ENCODE results near the gene EPB41L1.

EPB41L1 gene

GRCh38 chr20:36114707-36115106, 39.8 kb upstream of the EPB41L1 start:
- Histone ChIP-seq H3K9ac (ENCODE audit: low read length) (no peak overlapping the region), H3K4me3 (ENCODE audit: low read depth, low read length) (no peak overlapping the region), H3K9me3 (ENCODE audit: control insufficient read depth, insufficient read depth, low read depth, low read length) (no peaks in the 10 kb centered on the region), H3K27ac (ENCODE audit: low read depth, low read length) (no peak overlapping the region), H3K36me3 (ENCODE audit: control insufficient read depth, insufficient read depth, low read length) (no peaks in the 10 kb centered on the region), H3K27me3 (ENCODE audit: control insufficient read depth, insufficient read depth, low read length) (no peaks in the 10 kb centered on the region), H3K4me1 (ENCODE audit: control insufficient read depth, insufficient read depth, low read length) (peaks cover 16% of the 10 kb centered on the region)

DNA sequence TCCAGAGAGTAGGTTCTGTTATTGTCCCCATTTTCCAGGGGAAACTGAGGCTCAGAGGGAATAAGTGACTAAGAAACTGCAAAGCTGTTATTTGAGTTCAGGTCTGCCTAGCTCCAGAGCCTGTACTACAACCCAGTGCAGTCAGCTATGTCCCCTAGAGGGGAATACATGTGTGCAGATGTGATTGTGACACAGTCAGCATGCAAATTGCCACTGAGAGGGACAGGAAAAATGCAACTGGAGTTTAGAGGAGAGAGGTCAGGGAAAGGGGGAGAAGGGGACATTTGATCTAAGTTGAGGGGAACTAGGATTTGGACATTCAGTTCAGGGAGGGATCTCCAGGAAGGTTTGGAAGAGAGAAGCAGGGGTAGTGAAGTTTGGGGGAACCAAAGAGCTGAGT, 38.6 kb upstream of the EPB41L1 start:
- Histone ChIP-seq H3K4me3 (ENCODE audit: low read depth, low read length) (no peak overlapping the region), H3K9me3 (ENCODE audit: control insufficient read depth, insufficient read depth, low read depth, low read length) (no peaks in the 10 kb centered on the region), H3K36me3 (ENCODE audit: control insufficient read depth, insufficient read depth, low read length) (no peaks in the 10 kb centered on the region), H3K27me3 (ENCODE audit: control insufficient read depth, insufficient read depth, low read length) (no peaks in the 10 kb centered on the region), H3K4me1 (ENCODE audit: control insufficient read depth, insufficient read depth, low read length) (peaks cover 16% of the 10 kb centered on the region), H3K9ac (ENCODE audit: low read length) (no peak overlapping the region), H3K27ac (ENCODE audit: low read depth, low read length) (no peak overlapping the region)

GRCh38 chr20:36116807-36117441, 37.6 kb upstream of the EPB41L1 start:
- H3K27me3 ChIP-seq (ENCODE audit: control insufficient read depth, insufficient read depth, low read length): no peaks in the 10 kb centered on the region
- no peaks in the 10 kb centered on the region for H3K36me3 ChIP-seq (ENCODE audit: control insufficient read depth, insufficient read depth, low read length)
- no peak overlapping the region for H3K9ac ChIP-seq (ENCODE audit: low read length)
- peaks cover 16% of the 10 kb centered on the region for H3K4me1 ChIP-seq (ENCODE audit: control insufficient read depth, insufficient read depth, low read length)
- H3K4me3 ChIP-seq (ENCODE audit: low read depth, low read length): no peak overlapping the region
- no peaks in the 10 kb centered on the region for H3K9me3 ChIP-seq (ENCODE audit: control insufficient read depth, insufficient read depth, low read depth, low read length)
- H3K27ac ChIP-seq (ENCODE audit: low read depth, low read length): no peak overlapping the region

DNA sequence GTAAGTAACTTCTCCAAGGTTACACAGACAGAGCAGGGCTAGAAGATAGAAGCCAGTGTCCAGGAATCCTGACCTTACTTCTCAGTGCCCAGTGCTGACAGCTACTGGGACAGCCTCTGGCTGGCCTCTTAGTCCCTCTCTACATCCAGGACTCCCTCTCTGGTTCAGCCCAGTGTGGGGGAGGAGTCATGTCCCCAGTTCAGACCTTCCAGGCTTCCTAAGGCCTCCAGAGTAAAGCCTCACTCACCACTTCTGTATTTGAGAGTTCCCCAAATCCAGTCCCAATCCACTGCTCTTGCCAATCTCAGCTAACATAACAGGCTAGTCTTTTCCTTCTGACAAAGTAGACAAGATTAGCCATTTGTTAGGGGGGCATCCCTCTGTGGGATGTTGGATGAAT, 36.9 kb upstream of the EPB41L1 start:
- Histone ChIP-seq H3K9me3 (ENCODE audit: control insufficient read depth, insufficient read depth, low read depth, low read length) (no peaks in the 10 kb centered on the region), H3K4me1 (ENCODE audit: control insufficient read depth, insufficient read depth, low read length) (peaks cover 9% of the 10 kb centered on the region), H3K9ac (ENCODE audit: low read length) (no peak overlapping the region), H3K27me3 (ENCODE audit: control insufficient read depth, insufficient read depth, low read length) (no peaks in the 10 kb centered on the region), H3K36me3 (ENCODE audit: control insufficient read depth, insufficient read depth, low read length) (no peaks in the 10 kb centered on the region), H3K27ac (ENCODE audit: low read depth, low read length) (no peak overlapping the region), H3K4me3 (ENCODE audit: low read depth, low read length) (no peak overlapping the region)

DNA sequence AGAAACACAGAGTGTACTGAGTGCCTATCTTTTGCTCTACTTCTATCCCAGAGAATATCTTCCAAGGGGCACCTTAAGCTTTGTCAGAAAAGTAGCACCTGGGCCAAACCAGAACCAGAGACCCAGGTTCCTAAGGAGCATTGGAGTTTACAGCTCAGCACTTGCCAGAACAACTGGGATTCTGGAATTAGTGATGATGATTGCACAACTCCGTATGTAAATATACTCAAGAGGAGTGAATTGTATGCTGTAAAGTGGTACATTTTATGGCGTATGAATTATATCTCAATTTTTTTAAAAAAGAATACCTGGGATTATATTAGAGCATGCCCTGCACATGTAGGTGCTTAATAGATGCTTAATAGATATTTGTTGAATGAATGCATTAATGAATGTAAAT, 36.2 kb upstream of the EPB41L1 start:
- no peak overlapping the region for H3K4me3 ChIP-seq (ENCODE audit: low read depth, low read length)
- H3K27ac ChIP-seq (ENCODE audit: low read depth, low read length): no peak overlapping the region
- H3K4me1 ChIP-seq (ENCODE audit: control insufficient read depth, insufficient read depth, low read length): peaks cover 7% of the 10 kb centered on the region
- H3K27me3 ChIP-seq (ENCODE audit: control insufficient read depth, insufficient read depth, low read length): no peaks in the 10 kb centered on the region
- H3K9me3 ChIP-seq (ENCODE audit: control insufficient read depth, insufficient read depth, low read depth, low read length): no peaks in the 10 kb centered on the region
- H3K36me3 ChIP-seq (ENCODE audit: control insufficient read depth, insufficient read depth, low read length): no peaks in the 10 kb centered on the region
- H3K9ac ChIP-seq (ENCODE audit: low read length): no peak overlapping the region

GRCh38 chr20:36119537-36119936, 35.0 kb upstream of the EPB41L1 start:
- H3K9ac ChIP-seq (ENCODE audit: low read length): no peak overlapping the region
- H3K4me3 ChIP-seq (ENCODE audit: low read depth, low read length): no peak overlapping the region
- H3K36me3 ChIP-seq (ENCODE audit: control insufficient read depth, insufficient read depth, low read length): no peaks in the 10 kb centered on the region
- no peak overlapping the region for H3K27ac ChIP-seq (ENCODE audit: low read depth, low read length)
- no peaks in the 10 kb centered on the region for H3K27me3 ChIP-seq (ENCODE audit: control insufficient read depth, insufficient read depth, low read length)
- no peaks in the 10 kb centered on the region for H3K4me1 ChIP-seq (ENCODE audit: control insufficient read depth, insufficient read depth, low read length)
- H3K9me3 ChIP-seq (ENCODE audit: control insufficient read depth, insufficient read depth, low read depth, low read length): no peaks in the 10 kb centered on the region

- no peaks in the 10 kb centered on the region for H3K4me1 ChIP-seq (ENCODE audit: control insufficient read depth, insufficient read depth, low read length)
- H3K9ac ChIP-seq (ENCODE audit: low read length): no peak overlapping the region
- H3K27ac ChIP-seq (ENCODE audit: low read depth, low read length): no peak overlapping the region
- no peaks in the 10 kb centered on the region for H3K9me3 ChIP-seq (ENCODE audit: control insufficient read depth, insufficient read depth, low read depth, low read length)
- H3K4me3 ChIP-seq (ENCODE audit: low read depth, low read length): no peak overlapping the region
- H3K27me3 ChIP-seq (ENCODE audit: control insufficient read depth, insufficient read depth, low read length): no peaks in the 10 kb centered on the region
- H3K36me3 ChIP-seq (ENCODE audit: control insufficient read depth, insufficient read depth, low read length): no peaks in the 10 kb centered on the region
Measured at GRCh38 chr20:36120241-36120640, 34.3 kb upstream of the EPB41L1 start.

DNA sequence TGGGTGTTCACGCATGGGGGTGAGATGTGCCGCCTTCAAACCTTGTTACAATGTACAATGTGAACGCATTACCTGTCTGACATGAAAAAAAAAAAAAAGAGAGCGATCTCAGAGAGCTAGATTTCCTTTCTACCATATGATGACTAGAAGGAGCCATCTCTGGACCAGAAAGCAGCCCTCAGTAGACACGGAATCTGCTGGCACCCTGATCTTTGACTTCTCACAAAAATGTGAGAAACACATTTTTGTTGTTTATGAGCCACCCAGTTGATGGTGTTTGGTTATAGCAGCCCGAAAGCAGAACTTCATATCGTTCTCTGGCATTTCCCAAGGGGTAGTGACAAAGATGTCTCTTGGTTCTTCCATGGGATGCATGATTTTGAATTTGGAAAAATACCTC, 33.5 kb upstream of the EPB41L1 start:
- Histone ChIP-seq H3K27ac (ENCODE audit: low read depth, low read length) (no peak overlapping the region), H3K9ac (ENCODE audit: low read length) (no peak overlapping the region), H3K27me3 (ENCODE audit: control insufficient read depth, insufficient read depth, low read length) (no peaks in the 10 kb centered on the region)

GRCh38 chr20:36121981-36122930, 32.3 kb upstream of the EPB41L1 start:
- no peaks in the 10 kb centered on the region for H3K4me1 ChIP-seq (ENCODE audit: control insufficient read depth, insufficient read depth, low read length)
- no peak overlapping the region for H3K9ac ChIP-seq (ENCODE audit: low read length)
- H3K27ac ChIP-seq (ENCODE audit: low read depth, low read length): no peak overlapping the region
- no peaks in the 10 kb centered on the region for H3K27me3 ChIP-seq (ENCODE audit: control insufficient read depth, insufficient read depth, low read length)
- H3K9me3 ChIP-seq (ENCODE audit: control insufficient read depth, insufficient read depth, low read depth, low read length): no peaks in the 10 kb centered on the region
- H3K36me3 ChIP-seq (ENCODE audit: control insufficient read depth, insufficient read depth, low read length): no peaks in the 10 kb centered on the region
- no peak overlapping the region for H3K4me3 ChIP-seq (ENCODE audit: low read depth, low read length)

More for the DNA sequence above, 33.5 kb upstream of the EPB41L1 start:
- Histone ChIP-seq H3K4me3 (ENCODE audit: low read depth, low read length) (no peak overlapping the region), H3K4me1 (ENCODE audit: control insufficient read depth, insufficient read depth, low read length) (no peaks in the 10 kb centered on the region), H3K36me3 (ENCODE audit: control insufficient read depth, insufficient read depth, low read length) (no peaks in the 10 kb centered on the region), H3K9me3 (ENCODE audit: control insufficient read depth, insufficient read depth, low read depth, low read length) (no peaks in the 10 kb centered on the region)

DNA sequence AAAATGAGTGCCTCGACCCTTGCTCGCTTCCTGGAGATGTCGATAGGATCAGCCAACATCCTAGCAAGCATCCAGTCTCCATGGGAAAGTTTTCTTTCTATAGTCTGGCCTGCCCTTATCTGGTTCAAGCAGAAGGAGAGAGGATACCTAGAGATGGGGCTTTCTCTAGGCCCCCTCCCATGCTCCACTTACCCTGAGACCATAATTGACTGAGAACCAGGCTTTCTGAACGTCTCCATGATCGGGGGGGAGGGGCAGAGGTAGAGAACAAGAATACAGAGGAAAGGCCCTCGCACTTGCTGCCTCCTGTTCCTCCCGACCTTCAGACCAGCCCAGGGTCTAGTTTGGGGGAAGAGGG, 31.6 kb upstream of the EPB41L1 start:
- Histone ChIP-seq H3K27ac (ENCODE audit: low read depth, low read length) (no peak overlapping the region), H3K9ac (ENCODE audit: low read length) (no peak overlapping the region), H3K27me3 (ENCODE audit: control insufficient read depth, insufficient read depth, low read length) (no peaks in the 10 kb centered on the region), H3K4me3 (ENCODE audit: low read depth, low read length) (no peak overlapping the region), H3K9me3 (ENCODE audit: control insufficient read depth, insufficient read depth, low read depth, low read length) (no peaks in the 10 kb centered on the region), H3K4me1 (ENCODE audit: control insufficient read depth, insufficient read depth, low read length) (no peaks in the 10 kb centered on the region), H3K36me3 (ENCODE audit: control insufficient read depth, insufficient read depth, low read length) (no peaks in the 10 kb centered on the region)

- Histone ChIP-seq H3K9me3 (ENCODE audit: control insufficient read depth, insufficient read depth, low read depth, low read length) (no peaks in the 10 kb centered on the region), H3K27me3 (ENCODE audit: control insufficient read depth, insufficient read depth, low read length) (no peaks in the 10 kb centered on the region), H3K36me3 (ENCODE audit: control insufficient read depth, insufficient read depth, low read length) (no peaks in the 10 kb centered on the region), H3K27ac (ENCODE audit: low read depth, low read length) (no peak overlapping the region), H3K4me3 (ENCODE audit: low read depth, low read length) (no peak overlapping the region), H3K9ac (ENCODE audit: low read length) (no peak overlapping the region), H3K4me1 (ENCODE audit: control insufficient read depth, insufficient read depth, low read length) (peaks cover 10% of the 10 kb centered on the region)
Measured at GRCh38 chr20:36125097-36125496, 29.4 kb upstream of the EPB41L1 start.
